NCI-H1048 (cell line): ENCODE measurements around the gene RELT.
"Not testable (repeated sequence)": the region's sequence is repeated elsewhere in the genome, so short reads cannot be mapped to it uniquely, and the experiment has no call there.

Experiments used
- DNase-seq: peaks from one replicate; lab custom pipeline; 2025; lab: John Stamatoyannopoulos, UW

The RELT gene

GRCh38 chr11:73436859-73437258 lies 60.7 kb downstream of the RELT start:
- not testable (repeated sequence) for DNase-seq

DNA sequence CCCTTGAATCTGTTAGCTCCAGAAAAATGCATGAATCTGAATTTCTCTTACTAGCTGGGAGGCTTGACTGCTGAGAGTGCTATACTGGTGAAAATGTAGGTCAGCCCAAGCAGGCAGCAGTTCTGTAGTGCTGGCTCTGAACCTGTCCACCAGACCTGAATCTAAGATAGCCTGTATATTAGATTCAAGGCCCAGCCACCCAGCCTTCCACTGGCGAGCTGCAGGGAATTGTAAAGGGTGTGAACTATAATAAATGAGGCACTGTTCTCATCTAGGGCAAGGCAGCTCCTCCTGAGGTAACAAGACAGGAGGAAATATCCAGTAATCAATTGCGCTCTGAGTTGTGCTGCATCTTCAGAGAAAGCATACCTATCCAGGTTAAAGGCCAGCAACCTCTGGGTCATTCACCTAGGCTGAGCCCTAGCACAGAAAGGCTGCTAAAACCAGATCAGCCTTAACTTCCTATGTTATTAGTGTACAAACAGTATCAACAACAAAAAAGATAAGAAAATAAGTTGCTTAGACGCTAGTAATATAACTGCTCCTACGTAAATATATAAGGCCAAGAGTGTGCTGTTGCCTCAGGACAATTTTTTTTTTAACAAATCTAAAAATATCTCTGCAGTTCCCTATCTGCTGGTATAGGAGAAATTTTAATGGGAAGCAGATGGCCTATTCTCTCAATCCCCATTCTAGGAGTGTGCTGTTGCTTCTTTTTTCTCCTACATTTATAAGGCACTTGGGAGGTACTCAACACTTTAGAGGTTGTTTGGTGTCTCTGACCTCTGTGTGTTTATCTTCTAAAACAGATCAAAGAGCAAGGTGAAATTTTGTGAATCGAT lies 63.0 kb downstream of the RELT start:
- no peak for DNase-seq

DNA sequence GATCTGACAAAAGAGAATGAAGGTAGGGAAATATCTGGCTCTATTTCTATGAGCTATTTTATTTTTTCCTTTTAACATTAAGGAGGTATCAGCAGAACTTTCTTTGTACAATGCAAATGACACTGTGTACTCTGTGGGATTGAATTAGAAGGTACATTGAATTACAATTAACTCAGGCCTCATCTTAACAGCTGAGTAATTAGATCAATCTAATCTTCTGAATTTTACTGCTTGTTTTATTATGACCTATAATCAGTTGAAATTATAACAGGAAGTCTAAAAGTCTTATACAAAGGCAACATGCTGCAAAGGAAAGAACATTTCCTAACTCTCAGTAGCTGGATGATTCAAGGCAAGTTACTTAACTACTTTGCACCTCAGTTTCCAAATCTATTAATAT lies 69.8 kb downstream of the RELT start:
- no peak for DNase-seq

DNA sequence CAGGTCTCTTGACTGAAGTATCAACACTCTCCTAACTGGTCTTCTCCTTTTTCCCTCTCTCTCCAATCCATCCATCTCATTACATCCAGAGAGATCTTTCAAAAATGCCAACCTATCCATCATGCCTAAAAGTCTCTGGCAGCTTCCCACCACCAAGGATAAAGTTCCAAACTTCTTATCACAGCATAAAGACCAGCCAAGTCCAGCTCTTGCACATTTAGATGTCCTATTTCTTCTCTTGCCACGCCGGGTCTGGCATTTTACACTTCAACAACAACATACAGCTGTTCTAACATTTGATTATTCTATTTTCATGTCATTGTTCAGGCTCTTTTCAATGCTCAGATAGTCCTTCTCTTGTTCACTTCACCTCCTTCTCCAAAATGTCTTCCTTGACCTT lies 70.6 kb downstream of the RELT start:
- no peak for DNase-seq
